T-helper 9 cell (primary cell): ENCODE data around the gene FANCC.

Experiments
- DNase-seq: peaks from one replicate; pipeline ENCODE4 v3.0.0-alpha.2; 2020

The FANCC gene

GRCh38 chr9:95139126-95139525 lies 178.4 kb downstream of the FANCC start:
- no peak for DNase-seq

- DNase-seq = no peak
Measured at GRCh38 chr9:95138474-95138873, 179.0 kb downstream of the FANCC start.

DNA sequence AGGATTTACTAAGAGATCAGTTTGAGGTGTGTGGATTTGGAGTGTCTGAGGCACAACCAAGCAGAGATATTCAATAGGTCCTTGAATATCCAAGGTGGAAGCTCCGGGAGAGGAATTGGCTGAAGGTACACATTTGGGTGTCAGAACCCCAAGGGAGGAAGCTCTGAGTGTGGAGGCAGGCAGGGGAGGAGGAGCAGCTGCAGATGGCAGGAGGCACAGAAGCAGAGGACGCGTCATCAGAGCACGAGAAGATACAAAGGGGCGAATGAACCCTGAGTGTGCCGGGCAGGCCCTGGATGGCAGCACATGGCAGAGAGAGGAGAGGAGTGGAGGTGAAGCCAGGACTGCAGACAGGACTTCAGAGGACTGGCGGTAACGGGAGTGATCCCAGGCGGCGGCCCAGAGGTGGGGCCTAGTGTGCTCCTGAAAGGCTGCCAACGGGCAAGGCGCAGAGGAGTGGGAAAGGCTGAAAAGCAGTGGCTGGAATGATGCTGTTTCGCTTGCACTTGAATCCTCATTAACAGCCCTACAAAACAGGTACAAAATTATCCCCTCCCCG lies 179.8 kb downstream of the FANCC start:
- DNase-seq = no peak

DNA sequence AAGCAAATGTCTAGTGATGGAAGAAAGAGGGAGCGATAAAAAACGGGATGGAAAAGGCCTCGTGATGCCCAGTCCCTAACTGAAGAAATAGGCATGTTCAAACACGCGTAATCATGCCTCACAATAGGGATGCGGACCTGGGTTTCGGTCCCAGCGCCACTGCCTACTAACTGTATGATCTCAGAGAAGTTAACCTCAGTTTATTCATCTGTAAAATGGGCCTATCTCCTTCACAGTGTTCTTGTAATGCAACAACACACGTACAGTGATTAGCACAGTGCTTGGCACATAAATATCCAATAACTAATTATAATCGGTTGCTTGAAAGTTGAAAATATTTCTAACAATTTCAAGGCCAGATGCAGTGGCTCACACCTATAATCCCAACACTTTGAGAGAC lies 181.8 kb downstream of the FANCC start:
- DNase-seq = no peak

DNA sequence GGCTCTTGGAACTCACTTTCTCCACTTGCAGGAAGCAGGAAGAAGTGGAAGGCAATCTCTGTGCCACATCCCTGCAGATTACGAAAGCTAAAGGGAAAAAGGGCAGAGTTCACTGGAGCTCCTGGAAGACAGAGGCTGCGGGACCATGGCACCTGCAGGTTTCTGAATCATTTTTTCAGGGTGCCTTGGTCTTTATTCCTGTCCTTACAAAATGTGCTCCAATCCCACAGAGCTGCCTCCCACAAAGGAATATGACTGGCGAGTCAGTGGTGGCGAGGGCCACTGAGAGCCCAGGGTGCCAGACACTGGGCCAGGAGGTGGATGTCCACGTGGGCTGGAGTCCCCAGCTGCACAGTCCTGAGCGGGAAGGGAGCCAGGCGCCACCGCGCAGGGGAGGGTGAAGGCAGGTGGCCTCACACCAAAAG lies 183.0 kb downstream of the FANCC start:
- no peak for DNase-seq

DNA sequence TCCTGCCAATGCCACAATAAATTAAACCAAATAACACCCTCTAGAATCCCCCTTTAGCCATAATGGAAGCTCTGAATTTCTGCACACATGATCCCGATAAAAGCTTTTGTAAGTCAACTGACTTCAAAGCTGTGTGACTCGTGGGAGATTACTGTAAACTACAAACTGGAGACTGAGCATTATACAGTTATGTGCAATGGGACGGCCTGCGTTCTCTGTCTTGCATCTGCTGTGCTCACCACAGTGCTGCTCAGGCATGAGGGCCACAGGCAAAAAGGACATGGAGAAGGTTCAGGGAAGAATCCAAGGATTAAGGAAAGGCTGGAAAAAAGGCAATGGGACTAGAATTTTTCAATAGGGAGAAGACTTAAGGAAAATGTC lies 184.2 kb downstream of the FANCC start:
- DNase-seq = no peak

GRCh38 chr9:95132366-95133324 lies 184.9 kb downstream of the FANCC start:
- DNase-seq = no peak

GRCh38 chr9:95131023-95131943 lies 186.2 kb downstream of the FANCC start:
- peak; percentile 25 for DNase-seq

GRCh38 chr9:95130484-95130883 lies 187.0 kb downstream of the FANCC start:
- DNase-seq = no peak

DNA sequence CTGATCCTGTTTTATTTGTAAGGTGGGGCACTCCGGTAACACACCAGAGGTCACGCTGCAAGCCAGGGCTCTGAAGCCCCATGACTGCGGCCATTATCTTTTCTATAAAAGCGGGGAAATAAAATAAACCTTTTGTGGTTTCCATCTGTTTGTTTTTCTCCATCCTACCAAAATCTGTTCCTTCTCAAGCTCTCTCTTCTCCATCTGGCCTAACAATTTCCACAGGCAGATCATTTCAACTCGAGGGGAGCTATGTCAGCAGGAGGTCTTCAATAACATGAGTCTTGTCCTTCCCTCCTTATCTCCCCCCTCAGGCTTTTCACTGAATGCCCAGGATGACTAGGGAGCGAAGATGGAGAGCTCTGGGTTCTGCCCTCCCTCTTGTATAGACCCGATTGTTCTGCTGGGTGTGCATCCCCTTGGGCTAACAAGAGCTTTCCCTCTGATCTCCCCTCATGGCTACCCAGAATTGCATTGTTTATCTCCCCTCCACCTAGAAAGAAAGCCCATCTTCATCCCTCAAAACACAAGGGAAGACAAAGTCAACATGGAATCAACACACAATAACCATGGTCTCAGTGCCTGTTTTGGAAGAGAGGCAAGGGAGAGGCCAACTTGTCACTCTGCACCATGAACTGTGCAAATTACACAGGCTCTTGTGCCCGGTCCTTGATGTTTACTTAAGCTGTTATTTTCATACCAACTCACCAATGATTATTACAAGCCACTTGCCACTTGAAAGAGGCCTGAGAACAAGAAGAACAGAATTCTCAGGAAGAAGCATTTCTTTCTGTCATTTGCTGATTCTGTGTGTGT lies 187.8 kb downstream of the FANCC start:
- no peak for DNase-seq

- no peak for DNase-seq
Measured at GRCh38 chr9:95128177-95128524, 189.4 kb downstream of the FANCC start.

DNA sequence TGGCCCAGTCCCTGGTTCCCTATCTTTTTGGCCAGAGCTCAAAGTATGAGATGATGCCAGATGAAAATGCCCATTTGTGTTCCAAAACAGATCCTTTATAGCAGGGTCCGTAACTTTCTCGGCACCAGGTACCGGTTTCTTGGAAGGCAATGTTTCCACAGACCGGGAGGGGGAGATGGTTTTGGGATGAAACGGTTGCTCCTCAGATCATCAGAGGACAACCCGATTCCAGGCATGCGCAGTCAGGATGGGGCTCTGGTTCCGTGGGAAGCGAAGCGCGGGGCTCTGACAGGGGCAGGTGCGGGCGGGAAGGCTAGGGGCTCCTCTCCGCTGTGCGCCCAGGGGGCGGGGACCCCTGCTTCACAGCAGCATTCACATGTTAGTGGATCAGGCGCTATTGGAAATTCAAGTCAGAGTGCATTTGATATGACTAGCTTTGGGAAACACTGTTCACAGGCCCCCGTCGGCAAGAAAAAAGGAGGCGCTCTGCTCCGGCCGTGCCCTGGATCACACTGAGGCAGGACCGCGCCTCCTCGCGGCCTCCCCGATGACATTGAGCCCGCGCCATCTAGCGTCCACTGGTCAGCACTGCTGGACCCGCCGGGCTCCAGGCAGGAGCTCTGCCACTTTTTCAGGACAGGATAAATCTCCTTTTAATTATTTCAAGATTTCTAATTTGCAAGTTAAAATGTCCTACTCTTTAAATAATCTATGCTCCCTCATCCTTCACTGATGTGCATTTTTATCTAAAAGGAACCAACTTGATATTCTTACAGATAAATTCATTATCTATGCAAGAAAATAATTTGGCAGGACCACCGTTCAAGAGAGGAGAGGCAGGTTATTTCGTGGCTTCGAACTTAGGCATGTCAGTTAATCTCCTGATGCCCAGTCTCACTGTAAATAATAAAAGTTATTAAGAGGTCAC lies 190.0 kb downstream of the FANCC start:
- peak; percentile 61 for DNase-seq

DNA sequence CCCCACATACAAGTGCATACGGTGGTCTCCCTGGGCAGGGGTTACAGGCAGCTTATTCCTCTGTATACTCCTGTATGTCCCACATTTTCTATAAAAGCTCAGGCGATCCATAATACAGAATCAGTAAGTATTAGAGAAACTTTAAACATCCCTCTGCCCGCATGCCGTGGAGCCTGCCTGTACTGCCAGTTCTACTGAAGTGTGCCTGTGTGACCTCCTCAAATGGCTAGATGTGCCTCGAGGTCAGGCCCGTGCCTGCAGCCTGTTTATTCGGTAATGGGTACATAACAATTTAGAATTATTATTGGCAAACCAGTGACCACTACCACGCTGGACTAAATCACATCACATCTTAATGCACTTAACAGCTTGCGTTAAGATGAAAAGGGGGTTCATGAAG lies 190.8 kb downstream of the FANCC start:
- DNase-seq = no peak

- DNase-seq = no peak
Measured at GRCh38 chr9:95125652-95126051, 191.9 kb downstream of the FANCC start.

DNA sequence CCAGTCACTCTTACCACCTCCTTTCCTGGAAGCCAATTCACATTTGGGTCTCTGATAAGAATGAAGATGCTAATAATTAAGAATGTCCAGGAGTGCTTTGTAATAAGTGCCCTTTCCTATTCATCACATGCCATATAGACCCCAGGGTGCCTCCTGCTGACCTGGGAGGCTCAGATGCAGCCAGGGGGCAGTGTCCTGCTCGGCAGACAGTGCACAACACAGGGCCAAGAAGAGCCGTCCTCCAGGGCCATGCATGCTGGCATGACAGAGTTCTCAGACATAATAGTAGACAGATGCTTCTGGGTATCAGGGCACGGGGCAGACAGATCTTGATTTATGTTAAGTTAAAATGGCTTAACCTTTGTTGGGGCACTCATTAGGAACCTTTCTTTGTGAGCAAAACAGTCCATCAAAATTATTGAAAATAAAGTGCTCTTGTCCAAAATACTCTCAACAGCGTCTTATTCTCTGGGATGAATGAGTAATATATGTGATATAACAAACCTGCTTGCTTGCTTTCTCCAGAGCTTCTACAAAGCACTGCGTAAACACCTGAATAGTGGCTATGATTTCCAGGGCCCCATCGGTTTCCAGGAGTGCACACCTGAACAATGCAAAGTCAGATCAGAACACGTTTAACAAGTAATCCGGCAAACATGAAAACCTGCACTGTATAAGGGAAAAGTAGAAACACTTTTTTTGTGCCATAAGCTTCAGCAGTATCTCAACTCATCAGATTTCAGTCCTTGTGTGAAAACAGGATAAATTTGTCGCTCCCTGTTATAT lies 192.7 kb downstream of the FANCC start:
- DNase-seq = no peak

DNA sequence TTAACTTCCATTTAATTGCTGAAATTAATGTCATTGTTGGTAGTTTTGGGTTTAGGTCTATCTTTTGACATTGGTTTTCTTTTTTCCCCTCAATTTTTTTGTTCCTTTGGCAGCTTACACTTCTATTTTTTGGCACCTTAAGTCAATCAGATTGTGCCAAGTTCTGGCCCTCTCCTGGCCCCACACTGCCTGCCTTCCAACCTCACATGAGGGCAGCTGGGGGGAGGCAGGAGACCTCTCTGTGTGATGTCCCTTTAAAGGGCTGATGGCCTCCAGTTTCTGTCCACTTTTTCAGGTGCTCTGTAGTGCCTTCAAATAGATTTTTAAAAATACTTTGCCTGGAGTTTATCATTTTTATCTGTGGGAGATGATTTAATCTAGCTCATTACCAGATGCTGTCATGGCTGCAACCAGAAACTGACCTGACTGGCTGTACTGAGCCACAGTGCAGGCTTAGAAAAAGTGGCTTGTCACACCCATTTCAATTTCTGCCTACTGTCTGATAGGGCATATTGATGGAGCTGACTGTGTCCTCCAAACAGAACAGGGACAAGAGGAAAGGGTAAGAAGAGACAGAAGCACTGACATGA lies 196.6 kb downstream of the FANCC start:
- no peak for DNase-seq

- DNase-seq = no peak
Measured at GRCh38 chr9:95118596-95118995, 198.9 kb downstream of the FANCC start.

GRCh38 chr9:95116808-95117204 lies 200.7 kb downstream of the FANCC start:
- DNase-seq = no peak

DNA sequence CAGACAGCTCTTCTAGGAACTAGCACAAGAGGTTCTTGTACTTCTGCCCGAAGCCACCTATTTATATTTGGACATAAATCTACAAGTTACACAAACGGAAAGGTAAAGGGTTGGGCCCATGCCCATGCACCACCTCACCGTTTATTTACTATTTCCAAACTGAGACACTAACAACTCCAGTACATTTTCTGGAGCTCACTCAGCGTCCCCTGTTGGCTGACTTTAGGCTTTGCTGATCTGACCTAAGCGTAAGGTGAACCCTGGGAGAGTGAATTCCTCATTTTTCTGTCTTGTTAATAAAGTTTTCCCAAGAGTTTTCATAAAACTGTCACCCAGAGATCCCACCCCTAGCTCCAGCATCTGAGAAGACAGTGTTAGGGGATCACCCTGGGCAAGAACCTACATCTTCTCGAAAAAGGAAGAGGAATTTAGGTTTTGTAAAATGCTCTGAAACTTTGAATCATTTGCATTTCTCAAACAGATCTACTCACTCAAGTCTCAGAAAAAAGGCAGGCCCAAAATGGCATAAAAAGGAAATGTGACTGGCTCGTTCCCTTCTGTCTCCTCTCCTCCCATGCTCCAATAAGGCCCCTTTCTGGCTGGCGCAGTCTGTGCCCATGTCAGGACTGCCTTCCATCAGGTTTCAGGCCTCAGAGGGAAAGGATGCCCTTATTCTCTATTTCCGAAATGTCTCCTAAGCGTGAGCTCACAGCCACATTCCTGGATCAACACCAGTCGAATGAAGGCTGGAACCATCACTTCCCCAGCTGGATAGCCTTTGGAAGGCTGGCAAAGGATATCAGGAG lies 201.3 kb downstream of the FANCC start:
- DNase-seq = no peak
